T-helper 1 cell treated with Interleukin-12 subunit alpha and Interleukin-12 subunit beta and Interleukin-4 antibody, amounts not matched to agents 30 μg/mL and 1 μg/mL, for 36 hours (primary cell): ENCODE measurements around the gene HBEGF.

ENCODE experiments used
- H3K27ac Mint-ChIP-seq: one replicate; pipeline ENCODE4 v1.8.0; 2021; ENCODE audit warnings: mild to moderate bottlenecking, mixed read lengths
- H3K27me3 Mint-ChIP-seq: one replicate; pipeline ENCODE4 v1.8.0; 2021; ENCODE audit warnings: low read depth, mixed read lengths
- H3K36me3 Mint-ChIP-seq: one replicate; pipeline ENCODE4 v1.8.0; 2021; ENCODE audit warnings: low read depth, mixed read lengths
- H3K4me1 Mint-ChIP-seq: one replicate; pipeline ENCODE4 v1.8.0; 2021; ENCODE audit warnings: low read depth, mixed read lengths
- H3K4me3 Mint-ChIP-seq: one replicate; pipeline ENCODE4 v1.8.0; 2021; ENCODE audit warnings: mild to moderate bottlenecking, moderate library complexity, mixed read lengths
- H3K9me3 Mint-ChIP-seq: one replicate; pipeline ENCODE4 v1.8.0; 2021; ENCODE audit warnings: mixed read lengths

Gene HBEGF

GRCh38 chr5:140331638-140332037 lies 14.8 kb downstream of the HBEGF start:
- Mint-ChIP-seq H3K9me3 (no peaks in the 10 kb centered on the region), H3K27ac (no peak overlapping the region), H3K27me3 (no peaks in the 10 kb centered on the region), H3K4me1 (peaks cover 13% of the 10 kb centered on the region), H3K4me3 (no peak overlapping the region), H3K36me3 (peaks cover 46% of the 10 kb centered on the region)

- Mint-ChIP-seq H3K27me3 (no peaks in the 10 kb centered on the region), H3K36me3 (peaks cover 33% of the 10 kb centered on the region), H3K9me3 (no peaks in the 10 kb centered on the region), H3K4me3 (no peak overlapping the region), H3K27ac (no peak overlapping the region), H3K4me1 (peaks cover 4% of the 10 kb centered on the region)
These were observed 16.5 kb downstream of the HBEGF start for GRCh38 chr5:140329739-140330481.

- Mint-ChIP-seq H3K27me3 (no peaks in the 10 kb centered on the region), H3K36me3 (peaks cover 17% of the 10 kb centered on the region), H3K9me3 (no peaks in the 10 kb centered on the region), H3K4me1 (peaks cover 2% of the 10 kb centered on the region), H3K4me3 (no peak overlapping the region), H3K27ac (no peak overlapping the region)
These were observed 18.2 kb downstream of the HBEGF start for GRCh38 chr5:140328036-140328764.

GRCh38 chr5:140327589-140327988 lies 18.8 kb downstream of the HBEGF start:
- Mint-ChIP-seq H3K9me3 (no peaks in the 10 kb centered on the region), H3K4me1 (peaks cover 2% of the 10 kb centered on the region), H3K4me3 (no peak overlapping the region), H3K27ac (no peak overlapping the region), H3K36me3 (peaks cover 11% of the 10 kb centered on the region), H3K27me3 (no peaks in the 10 kb centered on the region)

- H3K4me3 Mint-ChIP-seq, result no peak overlapping the region
These were observed 20.9 kb downstream of the HBEGF start for GRCh38 chr5:140325486-140325885.

GRCh38 chr5:140324617-140325241 lies 21.7 kb downstream of the HBEGF start:
- H3K4me3 Mint-ChIP-seq, result no peak overlapping the region
- H3K9me3 Mint-ChIP-seq, result no peaks in the 10 kb centered on the region
- peaks cover 2% of the 10 kb centered on the region for H3K4me1 Mint-ChIP-seq
- H3K36me3 Mint-ChIP-seq, result peaks cover 2% of the 10 kb centered on the region
- no peak overlapping the region for H3K27ac Mint-ChIP-seq
- H3K27me3 Mint-ChIP-seq, result no peaks in the 10 kb centered on the region

More at GRCh38 chr5:140325486-140325885, 20.9 kb downstream of the HBEGF start:
- peaks cover 2% of the 10 kb centered on the region for H3K36me3 Mint-ChIP-seq
- no peaks in the 10 kb centered on the region for H3K27me3 Mint-ChIP-seq
- H3K9me3 Mint-ChIP-seq, result no peaks in the 10 kb centered on the region
- H3K27ac Mint-ChIP-seq, result no peak overlapping the region
- H3K4me1 Mint-ChIP-seq, result peaks cover 2% of the 10 kb centered on the region

GRCh38 chr5:140324041-140324600 lies 22.3 kb downstream of the HBEGF start:
- no peaks in the 10 kb centered on the region for H3K9me3 Mint-ChIP-seq
- peaks cover 2% of the 10 kb centered on the region for H3K4me1 Mint-ChIP-seq
- no peak overlapping the region for H3K4me3 Mint-ChIP-seq
- H3K27me3 Mint-ChIP-seq, result no peaks in the 10 kb centered on the region
- peaks cover 2% of the 10 kb centered on the region for H3K36me3 Mint-ChIP-seq
- H3K27ac Mint-ChIP-seq, result no peak overlapping the region

GRCh38 chr5:140322751-140323731 lies 23.4 kb downstream of the HBEGF start:
- Mint-ChIP-seq H3K9me3 (no peaks in the 10 kb centered on the region), H3K27me3 (no peaks in the 10 kb centered on the region), H3K27ac (no peak overlapping the region), H3K4me3 (no peak overlapping the region), H3K36me3 (peaks cover 2% of the 10 kb centered on the region), H3K4me1 (peaks cover 2% of the 10 kb centered on the region)

GRCh38 chr5:140321796-140322195 lies 24.6 kb downstream of the HBEGF start:
- Mint-ChIP-seq H3K36me3 (peaks cover 2% of the 10 kb centered on the region), H3K27ac (no peak overlapping the region), H3K4me1 (peaks cover 2% of the 10 kb centered on the region), H3K4me3 (no peak overlapping the region), H3K9me3 (no peaks in the 10 kb centered on the region), H3K27me3 (peaks cover 3% of the 10 kb centered on the region)

GRCh38 chr5:140319833-140320232 lies 26.6 kb downstream of the HBEGF start:
- no peaks in the 10 kb centered on the region for H3K9me3 Mint-ChIP-seq
- H3K36me3 Mint-ChIP-seq, result peaks cover 2% of the 10 kb centered on the region
- H3K4me3 Mint-ChIP-seq, result no peak overlapping the region
- peaks cover 1% of the 10 kb centered on the region for H3K4me1 Mint-ChIP-seq
- peaks cover 3% of the 10 kb centered on the region for H3K27me3 Mint-ChIP-seq
- H3K27ac Mint-ChIP-seq, result no peak overlapping the region

GRCh38 chr5:140318792-140319191 lies 27.6 kb downstream of the HBEGF start:
- Mint-ChIP-seq H3K4me1 (no peaks in the 10 kb centered on the region), H3K9me3 (no peaks in the 10 kb centered on the region), H3K27me3 (peaks cover 3% of the 10 kb centered on the region), H3K4me3 (no peak overlapping the region), H3K36me3 (peaks cover 2% of the 10 kb centered on the region), H3K27ac (no peak overlapping the region)

- H3K4me3 Mint-ChIP-seq, result no peak overlapping the region
These were observed 28.5 kb downstream of the HBEGF start for GRCh38 chr5:140317859-140318258.

GRCh38 chr5:140312791-140313189 lies 33.6 kb downstream of the HBEGF start:
- peaks cover 3% of the 10 kb centered on the region for H3K27me3 Mint-ChIP-seq
- no peak overlapping the region for H3K27ac Mint-ChIP-seq
- no peaks in the 10 kb centered on the region for H3K36me3 Mint-ChIP-seq
- peaks cover 12% of the 10 kb centered on the region for H3K4me1 Mint-ChIP-seq
- no peak overlapping the region for H3K4me3 Mint-ChIP-seq
- no peaks in the 10 kb centered on the region for H3K9me3 Mint-ChIP-seq

More at GRCh38 chr5:140317859-140318258, 28.5 kb downstream of the HBEGF start:
- peaks cover 2% of the 10 kb centered on the region for H3K36me3 Mint-ChIP-seq
- no peak overlapping the region for H3K27ac Mint-ChIP-seq
- H3K9me3 Mint-ChIP-seq, result no peaks in the 10 kb centered on the region
- H3K27me3 Mint-ChIP-seq, result peaks cover 3% of the 10 kb centered on the region
- peaks cover under 1% of the 10 kb centered on the region for H3K4me1 Mint-ChIP-seq
